ENCODE results near the gene EFHD1.
"Not testable (repeated sequence)": the region's sequence is repeated elsewhere in the genome, so short reads cannot be mapped to it uniquely, and the experiment has no call there.

The EFHD1 gene

GRCh38 chr2:232647261-232647660, 13.9 kb downstream of the EFHD1 start:
- no peak for DNase-seq (ENCODE audit: low read depth in 2 of 3, low spot score in 2 of 3)

- DNase-seq (ENCODE audit: low read depth in 2 of 3, low spot score in 2 of 3): no peak
Measured at GRCh38 chr2:232649033-232649432, 15.6 kb downstream of the EFHD1 start.

GRCh38 chr2:232652505-232652851, 19.1 kb downstream of the EFHD1 start:
- DNase-seq (ENCODE audit: low read depth in 2 of 3, low spot score in 2 of 3): no peak

DNA sequence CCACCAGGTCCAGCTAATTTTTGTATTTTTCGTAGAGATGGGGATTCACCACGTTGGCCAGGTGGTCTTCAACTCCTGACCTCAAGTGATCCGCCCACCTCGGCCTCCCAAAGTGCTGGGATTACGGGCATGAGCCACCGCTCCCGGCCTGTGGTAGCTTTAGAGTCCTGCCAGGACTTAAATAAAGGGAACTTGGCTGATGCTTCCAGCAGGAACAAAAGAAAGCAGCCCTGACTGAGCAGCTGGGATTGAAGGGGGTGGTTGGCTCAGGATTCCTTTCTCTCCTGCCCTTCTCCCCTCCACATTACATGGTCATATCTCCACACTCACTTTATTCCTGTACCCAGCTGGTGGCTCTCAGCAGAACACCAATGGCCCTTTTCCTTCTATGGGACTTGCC, 20.0 kb downstream of the EFHD1 start:
- no peak for DNase-seq (ENCODE audit: low read depth in 2 of 3, low spot score in 2 of 3)

- no peak for DNase-seq (ENCODE audit: low read depth in 2 of 3, low spot score in 2 of 3)
Measured at GRCh38 chr2:232655392-232655791, 22.0 kb downstream of the EFHD1 start.

GRCh38 chr2:232658217-232658785, 24.9 kb downstream of the EFHD1 start:
- no peak for DNase-seq (ENCODE audit: low read depth in 2 of 3, low spot score in 2 of 3)

DNA sequence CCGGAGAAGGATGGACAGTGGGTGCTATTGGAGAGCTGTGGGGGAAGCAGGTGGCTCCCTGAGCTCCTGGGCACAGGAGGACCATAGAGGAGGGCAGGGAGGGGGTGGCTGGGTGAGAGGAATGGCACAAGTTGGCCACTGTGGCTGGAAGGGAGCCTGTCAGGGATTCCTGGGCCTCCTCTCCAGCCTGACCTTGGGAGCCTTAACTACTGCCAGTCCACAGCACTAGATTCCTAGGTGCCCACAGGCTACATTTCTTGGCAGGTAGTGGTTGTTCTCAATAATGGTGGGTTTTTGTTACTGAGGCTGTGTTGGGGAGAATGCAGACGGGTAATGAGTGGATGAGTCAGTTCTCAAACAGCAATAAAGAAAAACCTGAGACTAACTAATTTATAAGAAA, 26.0 kb downstream of the EFHD1 start:
- DNase-seq (ENCODE audit: low read depth in 2 of 3, low spot score in 2 of 3): no peak

DNA sequence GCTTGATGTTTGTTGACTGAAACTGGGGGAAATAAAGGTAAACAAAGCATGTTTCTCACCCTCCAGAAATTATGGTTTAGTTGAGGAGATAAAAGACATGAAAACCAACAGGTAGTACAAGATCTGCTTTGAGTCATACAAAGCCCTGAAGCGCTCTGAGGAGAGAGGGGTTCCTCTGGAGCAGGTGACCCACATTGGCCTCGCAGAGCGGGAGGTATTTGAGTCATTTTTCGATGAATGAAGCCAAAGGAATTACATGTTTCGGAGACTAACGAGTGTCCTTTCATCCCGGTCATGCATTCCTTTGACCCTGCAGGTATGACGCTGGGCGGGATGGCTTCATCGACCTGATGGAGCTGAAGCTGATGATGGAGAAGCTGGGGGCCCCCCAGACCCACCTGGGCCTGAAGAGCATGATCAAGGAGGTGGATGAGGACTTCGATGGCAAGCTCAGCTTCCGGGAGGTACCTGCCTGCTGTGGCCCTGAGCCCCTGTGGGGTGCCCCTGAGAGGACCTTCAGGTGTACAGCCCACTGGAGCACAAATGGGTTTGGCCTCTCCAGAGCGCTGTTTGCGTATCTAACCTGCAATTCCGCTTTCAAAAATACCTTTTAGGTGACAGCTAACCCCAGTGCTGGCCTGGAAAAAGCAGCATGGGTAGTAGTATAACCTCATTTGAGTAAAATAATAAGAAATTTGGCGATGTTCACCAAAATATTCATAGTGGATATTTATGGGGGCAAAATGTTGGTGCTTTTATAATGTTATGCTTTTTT, 29.3 kb downstream of the EFHD1 start:
- no peak for DNase-seq (ENCODE audit: low read depth in 2 of 3, low spot score in 2 of 3)

DNA sequence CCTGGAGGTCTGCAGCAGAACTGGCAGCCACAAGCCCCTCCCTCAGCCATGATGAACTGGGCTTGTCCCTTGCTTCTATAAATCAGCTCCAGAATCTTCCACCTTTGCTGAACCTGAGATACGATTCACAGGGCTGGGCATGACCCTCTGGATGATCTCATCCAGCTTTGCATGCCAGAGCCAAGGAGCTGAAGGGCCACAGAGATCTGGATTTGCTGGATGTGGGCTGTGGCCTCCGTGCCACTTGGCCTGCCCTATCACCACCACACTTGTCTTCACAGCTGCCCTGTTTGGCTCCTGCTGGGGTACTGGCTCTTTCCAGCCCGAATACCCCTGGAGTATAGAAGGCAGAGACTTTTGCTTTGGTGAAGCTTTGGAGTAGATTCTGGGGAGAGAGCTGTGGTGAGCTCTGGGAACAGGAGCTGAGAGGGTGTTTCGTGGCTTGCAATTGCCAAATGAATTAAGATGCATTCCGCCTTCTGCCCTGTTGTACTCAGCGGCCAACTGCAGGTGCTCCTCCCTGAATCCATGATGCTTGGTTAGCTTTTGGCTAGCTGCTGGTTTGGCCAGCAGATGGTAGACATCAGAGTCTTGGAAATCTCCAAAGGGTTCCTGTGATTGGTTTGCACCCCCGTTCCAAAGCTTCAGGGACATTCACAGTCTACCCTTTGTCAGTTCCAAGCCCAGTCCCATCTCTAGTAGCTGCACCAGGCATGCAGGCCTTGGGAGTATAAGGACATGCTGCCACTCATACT, 32.8 kb downstream of the EFHD1 start:
- no peak for DNase-seq (ENCODE audit: low read depth in 2 of 3, low spot score in 2 of 3)

GRCh38 chr2:232667989-232668583, 34.7 kb downstream of the EFHD1 start:
- no peak for DNase-seq (ENCODE audit: low read depth in 2 of 3, low spot score in 2 of 3)

DNA sequence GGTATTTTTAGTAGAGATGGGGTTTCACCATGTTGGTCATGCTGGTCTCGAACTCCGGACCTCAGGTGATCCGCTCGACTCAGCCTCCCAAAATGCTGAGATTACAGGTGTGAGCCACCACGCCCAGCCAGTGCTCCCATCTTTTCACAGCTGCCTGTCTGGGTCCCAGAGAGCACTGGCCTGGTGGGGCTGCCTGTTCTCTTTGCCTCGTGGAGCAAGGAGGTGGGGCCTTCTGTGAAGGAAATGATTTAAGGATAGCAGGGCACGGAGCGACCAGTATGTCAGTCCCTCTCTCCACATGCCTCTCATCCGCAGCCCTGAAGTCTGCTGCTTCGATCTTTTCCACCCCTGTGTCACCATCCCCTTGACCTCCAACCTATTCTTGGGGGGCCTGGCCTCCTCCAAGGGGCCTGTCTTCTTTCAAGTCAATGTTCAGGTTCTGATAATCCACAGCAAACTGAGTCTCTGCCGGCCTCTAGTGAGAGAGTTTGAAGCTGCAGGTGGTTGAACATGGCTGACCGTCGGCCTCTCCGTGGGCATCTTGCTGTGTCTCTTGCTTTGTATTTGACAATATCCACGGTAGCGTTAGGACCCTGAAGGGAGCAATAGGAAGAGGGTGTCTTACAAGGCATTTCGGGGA, 35.5 kb downstream of the EFHD1 start:
- DNase-seq (ENCODE audit: low read depth in 2 of 3, low spot score in 2 of 3): no peak

DNA sequence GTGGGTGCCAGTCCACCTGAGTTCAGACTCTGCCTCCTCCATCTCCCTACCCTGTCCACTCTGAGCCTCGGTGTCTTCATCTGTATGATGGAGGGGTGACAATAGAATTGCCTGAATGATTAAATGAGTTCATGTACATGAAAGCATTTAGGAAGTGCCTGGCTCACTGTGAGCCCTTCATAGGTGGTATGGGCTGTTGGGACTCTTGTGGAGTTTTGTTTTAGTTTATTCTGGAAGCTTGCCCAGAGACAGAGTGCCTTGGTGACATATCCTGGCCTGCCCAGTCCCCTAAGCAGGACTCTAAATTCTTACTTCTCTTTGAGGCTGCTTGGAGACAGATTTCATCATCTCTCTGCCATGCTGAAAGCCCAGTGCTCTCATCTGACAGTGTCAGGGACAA, 39.2 kb downstream of the EFHD1 start:
- no peak for DNase-seq (ENCODE audit: low read depth in 2 of 3, low spot score in 2 of 3)

DNA sequence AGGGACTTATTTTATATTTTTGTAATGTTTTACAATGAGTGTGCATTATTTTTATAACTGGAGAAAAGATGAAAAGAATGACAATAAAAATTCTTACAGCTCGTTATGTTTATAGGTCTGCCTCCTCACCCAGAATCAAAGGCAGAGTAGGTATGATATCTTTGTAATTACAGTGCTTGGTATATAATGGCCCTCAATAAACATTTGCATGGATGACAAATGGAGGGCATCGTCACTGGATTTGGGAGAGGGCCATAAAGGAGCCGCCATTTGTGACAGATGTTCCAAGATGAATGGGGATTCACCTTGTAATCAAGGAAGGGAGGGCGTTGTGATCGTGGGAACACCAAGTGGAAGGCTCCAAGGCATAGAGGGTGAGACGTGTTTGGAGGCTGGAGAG, 41.1 kb downstream of the EFHD1 start:
- no peak for DNase-seq (ENCODE audit: low read depth in 2 of 3, low spot score in 2 of 3)

DNA sequence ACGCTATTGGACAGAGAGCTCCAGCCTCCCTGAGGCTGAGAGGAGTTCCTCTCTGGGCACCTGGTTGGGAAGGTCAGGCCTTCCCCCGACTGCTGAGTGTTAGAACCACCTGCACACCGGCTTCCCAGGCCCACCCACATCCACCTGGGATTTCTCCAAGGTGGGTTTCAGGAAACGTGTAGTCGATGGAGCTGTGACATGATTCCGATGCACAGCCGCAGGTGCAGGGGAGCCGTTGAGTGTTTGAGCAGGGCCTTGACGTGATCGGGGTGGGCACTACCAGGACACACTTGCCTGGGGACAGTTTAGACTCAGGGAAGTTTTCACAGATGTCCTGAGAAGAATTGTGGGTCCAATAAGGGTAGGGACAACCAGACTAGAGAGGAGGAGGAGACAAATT, 42.0 kb downstream of the EFHD1 start:
- no peak for DNase-seq (ENCODE audit: low read depth in 2 of 3, low spot score in 2 of 3)

DNA sequence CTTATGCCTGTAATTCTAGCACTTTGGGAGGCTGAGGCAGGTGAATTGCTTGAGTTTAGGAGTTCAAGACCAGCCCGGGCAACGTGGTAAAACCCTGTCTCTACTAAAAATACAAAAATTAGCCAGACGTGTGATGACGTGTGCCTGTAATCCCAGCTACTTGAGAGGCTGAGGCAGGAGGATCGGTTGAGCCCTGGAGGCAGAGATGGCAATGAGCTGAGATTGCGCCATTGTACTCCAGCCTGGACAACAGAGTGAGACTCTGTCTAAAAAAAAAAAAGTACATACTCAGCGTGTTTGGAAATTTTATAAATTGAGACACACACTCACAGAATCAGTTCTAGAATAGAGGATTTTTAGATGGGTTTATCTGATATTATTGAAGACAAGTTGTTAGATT, 46.6 kb downstream of the EFHD1 start:
- DNase-seq (ENCODE audit: low read depth in 2 of 3, low spot score in 2 of 3): no peak

- DNase-seq (ENCODE audit: low read depth in 2 of 3, low spot score in 2 of 3): no peak
Measured at GRCh38 chr2:232681527-232681926, 48.1 kb downstream of the EFHD1 start.

DNA sequence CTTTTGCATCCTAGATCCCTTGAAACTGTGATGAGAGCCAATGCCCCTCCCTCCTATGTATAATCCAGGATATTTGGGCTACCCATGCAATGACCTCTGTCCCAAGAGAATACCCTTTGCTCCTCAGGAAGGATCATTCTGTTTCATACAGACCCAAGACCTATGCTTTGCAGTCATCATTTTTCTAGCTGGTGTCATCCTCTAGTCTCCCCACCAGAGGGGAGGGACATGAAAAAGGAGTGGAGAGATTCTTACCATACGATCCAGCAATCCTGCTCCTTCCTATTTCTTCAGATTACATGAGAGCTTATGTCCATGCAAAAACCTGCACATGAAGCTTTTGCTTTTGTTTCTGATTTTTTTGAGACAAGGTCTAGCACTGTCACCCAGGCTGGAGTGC, 50.0 kb downstream of the EFHD1 start:
- DNase-seq (ENCODE audit: low read depth in 2 of 3, low spot score in 2 of 3): no peak

DNA sequence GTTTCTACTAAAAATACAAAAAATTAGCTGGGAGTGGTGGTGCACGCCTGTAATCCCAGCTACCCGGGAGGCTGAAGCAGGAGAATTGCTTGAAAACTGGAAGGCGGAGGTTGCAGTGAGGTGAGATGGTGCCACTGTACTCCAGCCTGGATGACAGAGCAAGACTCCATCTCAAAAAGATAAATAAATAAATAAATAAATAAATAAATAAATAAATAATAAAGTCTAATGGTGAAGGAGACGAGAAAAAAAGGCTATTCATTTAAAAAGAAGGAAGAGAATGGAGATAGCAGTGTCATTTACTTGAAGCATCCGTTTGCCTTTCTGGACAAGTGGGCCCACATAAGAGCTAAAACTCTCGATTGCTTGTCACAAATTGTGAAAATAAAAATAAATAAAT, 52.0 kb downstream of the EFHD1 start:
- not testable (repeated sequence) for DNase-seq (ENCODE audit: low read depth in 2 of 3, low spot score in 2 of 3)

- DNase-seq (ENCODE audit: low read depth in 2 of 3, low spot score in 2 of 3): no peak
Measured at GRCh38 chr2:232687382-232688160, 54.2 kb downstream of the EFHD1 start.

DNA sequence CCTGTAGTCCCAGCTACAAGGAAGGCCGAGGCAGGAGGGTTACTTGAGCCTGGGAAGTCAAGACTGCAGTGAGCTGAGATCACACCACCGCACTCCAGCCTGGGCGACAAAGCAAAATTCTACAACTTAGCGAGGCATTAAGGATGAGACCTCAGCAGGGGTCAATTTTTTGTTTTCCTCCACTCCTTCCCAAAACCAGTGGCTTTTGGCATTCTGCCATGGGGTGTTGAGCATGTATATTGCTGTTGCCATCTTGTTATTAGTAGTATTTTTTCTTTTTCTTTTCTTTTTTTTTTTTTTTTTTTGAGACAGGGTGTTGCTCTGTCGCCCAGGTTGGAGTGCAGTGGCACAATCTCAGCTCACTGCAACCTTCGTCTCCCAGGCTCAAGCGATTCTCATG, 54.8 kb downstream of the EFHD1 start:
- DNase-seq (ENCODE audit: low read depth in 2 of 3, low spot score in 2 of 3): no peak

Data from activated CD8-positive, alpha-beta memory T cell treated with anti-CD3 and anti-CD28 coated beads for 48 hours (primary cell).